T1000 (cell line): ENCODE results near the gene URGCP.

Source experiments
- DNase-seq: peaks from one replicate; lab custom pipeline; 2025; ENCODE audit warnings: mixed read lengths; lab: John Stamatoyannopoulos, UW

Gene URGCP, protein sequence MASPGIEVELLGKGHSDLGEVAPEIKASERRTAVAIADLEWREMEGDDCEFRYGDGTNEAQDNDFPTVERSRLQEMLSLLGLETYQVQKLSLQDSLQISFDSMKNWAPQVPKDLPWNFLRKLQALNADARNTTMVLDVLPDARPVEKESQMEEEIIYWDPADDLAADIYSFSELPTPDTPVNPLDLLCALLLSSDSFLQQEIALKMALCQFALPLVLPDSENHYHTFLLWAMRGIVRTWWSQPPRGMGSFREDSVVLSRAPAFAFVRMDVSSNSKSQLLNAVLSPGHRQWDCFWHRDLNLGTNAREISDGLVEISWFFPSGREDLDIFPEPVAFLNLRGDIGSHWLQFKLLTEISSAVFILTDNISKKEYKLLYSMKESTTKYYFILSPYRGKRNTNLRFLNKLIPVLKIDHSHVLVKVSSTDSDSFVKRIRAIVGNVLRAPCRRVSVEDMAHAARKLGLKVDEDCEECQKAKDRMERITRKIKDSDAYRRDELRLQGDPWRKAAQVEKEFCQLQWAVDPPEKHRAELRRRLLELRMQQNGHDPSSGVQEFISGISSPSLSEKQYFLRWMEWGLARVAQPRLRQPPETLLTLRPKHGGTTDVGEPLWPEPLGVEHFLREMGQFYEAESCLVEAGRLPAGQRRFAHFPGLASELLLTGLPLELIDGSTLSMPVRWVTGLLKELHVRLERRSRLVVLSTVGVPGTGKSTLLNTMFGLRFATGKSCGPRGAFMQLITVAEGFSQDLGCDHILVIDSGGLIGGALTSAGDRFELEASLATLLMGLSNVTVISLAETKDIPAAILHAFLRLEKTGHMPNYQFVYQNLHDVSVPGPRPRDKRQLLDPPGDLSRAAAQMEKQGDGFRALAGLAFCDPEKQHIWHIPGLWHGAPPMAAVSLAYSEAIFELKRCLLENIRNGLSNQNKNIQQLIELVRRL

DNA sequence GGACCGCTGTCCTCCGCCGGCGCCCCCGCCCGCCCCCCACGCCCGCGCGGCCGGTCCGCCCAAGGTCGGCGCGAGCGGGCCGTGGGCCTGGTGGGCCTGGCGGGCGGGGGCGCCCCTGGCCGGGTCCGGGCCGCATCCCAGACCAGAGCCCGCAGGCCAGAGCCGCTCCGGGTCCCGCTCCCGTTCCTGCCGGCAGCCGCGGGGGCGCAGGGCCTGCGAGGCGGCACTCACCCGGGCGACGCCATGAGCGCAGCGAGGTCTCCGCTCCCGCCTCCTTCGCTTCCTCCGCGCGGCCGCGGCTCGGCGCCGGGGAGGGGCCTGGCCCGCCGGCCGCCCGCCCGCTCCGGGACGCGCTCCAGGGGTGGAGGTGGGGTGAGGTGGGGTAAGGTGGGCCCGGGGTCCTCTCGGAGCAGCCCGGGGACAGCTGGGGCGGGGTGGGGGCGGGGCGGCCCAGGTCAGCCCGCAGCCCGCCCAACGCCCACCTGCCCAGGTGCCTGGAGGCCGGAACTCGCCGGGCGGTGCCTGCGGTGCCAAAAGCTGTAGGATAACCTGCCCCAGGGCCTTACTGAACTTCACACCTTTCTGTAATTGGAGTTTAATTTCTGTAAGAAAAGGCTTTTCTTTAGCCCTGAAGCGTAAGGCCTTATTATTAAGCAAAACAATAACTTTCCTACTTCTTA is at the start of gene URGCP:
TSS of gene URGCP (minus strand) at position 266 of the 680 bp plus-strand sequence. CDS start at position 245, 21 bp downstream.
- no peak for DNase-seq

DNA sequence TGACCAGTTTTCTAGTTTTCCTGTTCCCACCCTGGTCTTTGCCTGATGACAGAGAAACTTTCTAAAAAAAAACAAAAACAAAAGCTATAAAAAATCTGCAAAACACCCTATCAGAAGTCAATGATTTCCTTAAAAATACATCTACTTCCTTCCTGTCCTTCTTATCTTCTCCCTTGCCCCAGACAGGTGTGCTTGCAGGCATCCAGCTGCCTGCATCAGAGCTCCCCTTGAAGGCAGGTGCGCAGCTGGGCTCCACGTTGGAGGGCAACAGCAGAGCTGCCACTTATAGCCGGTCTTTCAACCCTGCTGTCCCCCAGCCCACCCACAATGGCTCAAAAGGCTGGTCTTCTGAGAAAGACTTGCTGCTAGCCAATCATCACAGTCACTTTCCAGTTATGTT is 49.6 kb upstream of the URGCP start:
- no peak for DNase-seq

DNA sequence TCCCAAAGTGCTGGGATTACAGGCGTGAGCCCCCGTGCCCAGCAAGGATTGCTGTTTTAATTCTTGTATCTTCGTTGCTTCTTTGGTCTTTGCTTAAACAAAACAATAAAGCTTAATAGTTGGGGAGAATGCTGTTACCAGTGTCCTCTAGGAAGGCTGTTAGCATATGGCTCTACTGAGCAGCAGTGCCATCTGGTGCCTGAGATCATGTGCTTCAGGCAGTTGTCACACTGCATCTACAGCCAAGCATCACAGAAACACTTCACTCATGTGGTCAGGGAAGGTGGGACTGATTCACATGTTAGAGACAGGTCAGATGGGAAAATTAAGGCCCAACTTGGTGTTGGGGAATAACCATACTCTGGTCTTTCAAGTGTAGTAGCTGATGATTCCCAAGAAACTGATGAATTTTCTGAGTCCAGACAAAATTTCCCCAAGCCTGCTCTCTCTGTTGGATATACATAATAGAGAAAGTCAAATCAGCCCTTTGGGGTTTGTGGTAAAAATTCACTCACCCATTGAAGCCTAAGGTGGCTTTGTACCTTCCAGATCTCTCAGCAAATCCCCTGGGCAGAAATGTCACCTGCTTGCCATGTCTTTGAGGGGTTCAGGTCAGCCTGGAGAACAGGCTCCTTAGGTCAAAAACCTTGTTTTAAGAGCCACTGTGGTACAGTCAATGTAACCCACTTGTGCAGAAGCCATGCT is 48.3 kb upstream of the URGCP start:
- DNase-seq: peak; percentile 8

DNA sequence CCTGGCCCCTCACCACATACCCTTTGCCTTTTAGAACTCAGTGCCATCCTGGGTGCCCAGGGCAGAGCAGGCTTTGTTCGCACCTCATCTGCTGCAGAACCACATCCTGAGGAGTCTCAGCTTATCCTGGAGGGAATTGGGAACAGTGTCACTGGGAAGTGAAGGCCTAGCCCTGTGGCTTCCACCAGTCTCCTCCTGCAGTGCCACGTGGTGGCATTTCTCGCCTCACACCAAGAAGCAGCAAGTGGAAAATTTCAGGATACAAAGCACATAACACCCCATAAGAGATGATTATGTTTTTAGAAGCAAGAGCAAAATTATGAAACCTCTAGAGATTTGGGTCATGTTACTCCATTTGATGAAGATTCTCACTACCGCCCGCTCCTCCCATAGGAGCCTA is 46.7 kb upstream of the URGCP start:
- no peak for DNase-seq

DNA sequence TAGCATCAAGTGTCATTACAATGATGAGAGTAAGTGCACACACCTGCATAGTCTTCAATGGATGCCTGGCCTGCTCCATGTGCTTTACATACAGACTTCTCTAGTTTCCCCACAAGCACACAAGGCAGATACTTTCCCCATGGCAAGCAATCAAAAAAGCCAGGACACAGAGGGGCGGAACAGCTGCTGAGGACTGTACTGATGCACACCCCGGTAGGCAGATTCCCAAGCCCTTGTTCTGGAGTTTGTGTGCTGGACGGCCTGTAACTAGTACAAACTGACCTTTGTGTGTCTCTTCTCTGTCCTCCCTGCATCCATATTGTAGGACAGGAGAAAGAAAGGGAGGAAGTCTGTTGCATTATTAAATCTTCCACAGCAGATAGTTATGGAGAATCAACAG is 45.6 kb upstream of the URGCP start:
- no peak for DNase-seq

DNA sequence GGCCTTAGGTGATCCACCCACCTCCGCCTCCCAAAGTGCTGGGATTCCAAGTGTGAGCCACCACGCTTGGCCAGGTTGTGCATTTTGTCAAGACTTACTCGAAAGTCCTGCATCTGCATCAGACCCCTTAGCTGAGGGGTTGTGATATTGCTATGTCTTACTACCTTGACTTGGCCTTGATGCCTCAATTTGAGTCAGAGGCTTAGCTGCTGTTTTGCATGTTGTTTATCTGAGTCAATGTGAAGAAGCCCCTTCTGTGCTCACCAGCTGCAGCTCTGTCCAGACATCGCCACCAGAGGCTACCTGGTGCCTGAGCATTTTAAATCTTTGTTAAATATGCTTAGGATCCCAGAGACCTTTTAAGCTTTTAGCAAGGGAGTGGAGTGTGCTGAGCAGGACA is 37.9 kb upstream of the URGCP start:
- no peak for DNase-seq

DNA sequence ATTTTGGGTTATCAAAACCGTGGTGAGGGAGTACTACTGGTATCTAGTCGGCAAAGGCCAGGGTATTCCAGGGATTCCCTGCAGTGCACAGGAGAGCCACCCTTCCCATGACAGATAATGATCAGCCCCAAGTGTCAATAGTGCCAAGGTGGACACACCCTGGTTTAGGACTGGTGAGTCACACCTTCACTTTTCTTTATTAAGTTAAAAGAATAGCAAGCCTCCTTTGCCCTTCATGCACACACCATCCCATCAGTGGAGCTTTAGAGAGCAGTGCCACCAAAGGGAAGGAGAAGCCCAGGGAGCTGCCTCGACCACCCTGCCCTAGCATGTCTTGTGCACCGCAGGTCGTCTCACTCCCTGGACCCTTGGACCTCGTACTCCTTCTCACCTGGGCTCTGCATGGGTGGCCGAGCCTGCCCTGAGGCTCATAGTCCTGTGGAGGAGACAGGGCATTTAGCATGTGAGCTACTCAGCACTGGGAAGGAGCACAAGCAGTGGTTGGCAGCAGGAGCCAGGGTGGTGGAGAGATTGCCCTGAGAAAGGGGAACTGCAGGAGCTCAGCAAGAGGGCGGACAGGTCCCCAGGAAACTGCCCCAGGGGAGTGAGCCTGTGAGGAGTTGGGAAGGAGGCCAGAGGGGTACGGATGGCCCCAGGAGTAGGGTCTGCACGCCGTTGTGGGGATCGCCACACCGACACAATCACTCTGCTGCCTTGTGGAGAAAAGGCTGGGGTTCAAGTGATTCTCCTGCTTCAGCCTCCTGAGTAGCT is 37.2 kb upstream of the URGCP start:
- no peak for DNase-seq

DNA sequence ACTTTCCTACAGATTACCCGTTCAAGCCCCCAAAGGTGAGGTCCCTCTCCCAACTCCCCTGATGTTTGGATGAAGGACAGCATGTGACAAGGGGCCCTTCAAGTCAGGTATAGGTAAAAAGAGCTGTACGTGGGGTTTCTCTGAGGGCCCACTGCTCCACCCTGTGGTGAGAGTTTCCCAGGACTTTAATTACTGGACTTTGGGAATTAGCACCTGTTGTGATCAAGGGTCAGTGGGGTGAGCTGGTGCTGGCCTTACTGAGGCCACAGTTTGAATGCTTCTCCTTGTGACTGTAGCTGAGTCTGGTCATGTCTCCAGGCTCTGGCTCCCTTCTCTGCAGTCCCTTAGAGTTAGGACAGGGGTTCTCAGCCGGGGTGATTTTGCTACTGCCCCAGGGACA is 36.6 kb upstream of the URGCP start:
- DNase-seq: no peak

DNA sequence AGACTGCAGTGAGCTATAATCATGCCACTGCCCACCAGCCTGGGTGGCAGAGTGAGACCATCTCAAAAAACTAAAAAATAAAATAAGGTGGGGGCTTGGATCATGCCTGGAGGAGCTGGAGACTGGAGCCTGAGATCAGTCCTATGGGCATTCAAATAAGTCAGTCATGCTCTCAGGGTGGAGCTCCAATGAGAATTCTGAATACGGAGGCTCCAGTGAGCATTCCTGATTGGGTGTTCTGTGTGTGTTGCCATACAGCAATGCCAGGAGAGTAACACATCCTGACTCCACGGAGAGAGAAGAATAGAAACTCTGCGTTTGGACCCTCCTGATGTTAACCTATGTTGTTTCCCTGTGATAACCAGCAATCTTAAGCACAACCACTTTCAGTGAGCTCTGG is 35.9 kb upstream of the URGCP start:
- no peak for DNase-seq

DNA sequence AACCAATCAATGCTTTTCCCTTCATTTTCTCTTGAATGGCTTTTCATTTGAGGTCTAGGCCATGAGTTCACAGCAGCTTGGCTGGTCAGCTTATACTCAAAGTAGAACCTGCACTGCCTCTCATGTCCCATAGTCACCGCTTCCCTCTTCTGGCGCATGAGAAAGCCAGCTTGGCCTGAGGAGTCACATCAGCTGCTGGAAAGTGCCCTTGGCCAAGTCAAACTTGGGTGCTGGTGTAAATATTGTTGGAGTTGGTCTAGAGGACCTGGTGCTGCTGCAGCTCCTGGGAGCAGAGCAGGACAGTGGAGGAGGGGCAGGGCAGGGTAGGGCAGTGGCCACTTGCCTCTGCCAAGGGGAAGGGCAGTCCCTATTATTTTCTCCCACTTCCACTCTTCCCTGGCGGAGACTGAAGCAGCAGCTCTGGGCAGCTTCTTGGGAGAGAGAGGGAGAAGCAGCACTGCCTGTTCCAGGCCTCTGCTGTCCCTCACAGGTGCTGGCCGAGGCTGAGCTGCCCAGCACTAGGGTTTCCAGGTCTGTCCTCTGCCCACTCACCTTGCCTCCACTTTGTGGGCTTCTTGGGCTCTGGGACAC is 32.6 kb upstream of the URGCP start:
- DNase-seq: no peak

DNA sequence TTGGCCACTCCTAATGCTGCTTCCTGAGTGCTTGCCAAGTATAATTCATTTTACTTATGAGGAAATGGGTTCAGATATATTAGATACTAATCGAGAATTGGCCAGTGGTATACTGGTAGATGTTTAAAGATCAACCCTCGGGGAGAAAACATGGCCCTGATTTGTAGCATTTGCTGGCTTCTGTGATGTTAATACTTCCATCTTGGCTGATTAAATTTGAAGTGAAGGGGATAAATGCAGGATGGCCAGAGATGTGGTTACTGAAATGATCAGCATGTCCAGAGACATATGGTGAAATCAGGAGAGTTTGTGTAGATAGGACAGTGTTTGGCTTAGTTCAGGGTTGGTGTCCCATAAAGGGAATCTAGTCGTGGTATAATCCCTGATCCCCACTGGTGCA is 31.0 kb upstream of the URGCP start:
- DNase-seq: no peak

DNA sequence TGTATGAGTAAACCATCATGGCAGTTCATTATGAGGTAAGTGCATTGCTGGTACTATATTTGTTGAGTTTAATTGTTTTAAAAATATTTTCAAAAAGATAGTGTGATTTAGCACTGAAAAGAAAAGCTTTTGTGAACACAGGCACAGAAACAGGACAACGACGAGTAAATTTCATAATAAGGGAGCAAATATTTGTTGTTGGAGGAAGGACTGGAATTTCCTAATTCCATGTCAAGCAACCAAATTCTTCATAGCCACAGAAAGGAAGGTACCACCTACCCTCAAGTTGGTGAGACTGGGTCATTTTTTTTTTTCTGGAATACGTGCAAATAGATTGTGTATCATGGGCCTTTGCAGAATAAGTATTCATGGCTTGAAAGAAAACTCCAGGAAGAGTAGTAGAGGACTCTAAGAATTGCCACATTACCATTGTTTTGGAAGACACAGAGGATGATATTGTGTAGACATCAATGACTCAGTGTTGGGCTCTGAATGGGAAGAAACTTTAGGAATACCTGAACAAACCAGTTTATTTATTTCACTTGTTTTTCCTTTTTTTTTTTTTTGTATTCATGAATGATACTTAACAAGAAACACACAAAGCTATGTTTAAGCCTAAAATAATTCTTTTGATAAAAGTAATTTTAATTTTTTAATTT is 27.6 kb upstream of the URGCP start:
- DNase-seq: no peak

DNA sequence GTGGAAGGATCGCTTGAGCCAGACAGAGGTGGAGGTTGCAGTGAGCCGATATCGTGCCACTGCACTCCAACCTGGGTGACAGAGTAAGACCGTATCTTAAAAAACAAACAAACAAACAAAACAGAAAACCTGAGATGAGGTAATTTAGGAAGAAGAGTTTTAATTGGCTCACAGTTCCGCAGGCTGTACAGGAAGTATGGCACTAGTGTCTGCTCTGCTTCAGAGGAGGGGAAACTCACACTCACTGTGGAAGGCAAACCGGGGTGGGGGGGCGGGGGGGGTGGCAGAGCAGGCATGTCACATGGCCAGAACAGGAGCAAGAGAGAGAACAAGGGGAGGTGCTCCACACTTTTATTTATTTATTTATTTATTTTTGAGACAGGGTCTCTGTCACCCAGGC is 24.9 kb upstream of the URGCP start:
- no peak for DNase-seq

DNA sequence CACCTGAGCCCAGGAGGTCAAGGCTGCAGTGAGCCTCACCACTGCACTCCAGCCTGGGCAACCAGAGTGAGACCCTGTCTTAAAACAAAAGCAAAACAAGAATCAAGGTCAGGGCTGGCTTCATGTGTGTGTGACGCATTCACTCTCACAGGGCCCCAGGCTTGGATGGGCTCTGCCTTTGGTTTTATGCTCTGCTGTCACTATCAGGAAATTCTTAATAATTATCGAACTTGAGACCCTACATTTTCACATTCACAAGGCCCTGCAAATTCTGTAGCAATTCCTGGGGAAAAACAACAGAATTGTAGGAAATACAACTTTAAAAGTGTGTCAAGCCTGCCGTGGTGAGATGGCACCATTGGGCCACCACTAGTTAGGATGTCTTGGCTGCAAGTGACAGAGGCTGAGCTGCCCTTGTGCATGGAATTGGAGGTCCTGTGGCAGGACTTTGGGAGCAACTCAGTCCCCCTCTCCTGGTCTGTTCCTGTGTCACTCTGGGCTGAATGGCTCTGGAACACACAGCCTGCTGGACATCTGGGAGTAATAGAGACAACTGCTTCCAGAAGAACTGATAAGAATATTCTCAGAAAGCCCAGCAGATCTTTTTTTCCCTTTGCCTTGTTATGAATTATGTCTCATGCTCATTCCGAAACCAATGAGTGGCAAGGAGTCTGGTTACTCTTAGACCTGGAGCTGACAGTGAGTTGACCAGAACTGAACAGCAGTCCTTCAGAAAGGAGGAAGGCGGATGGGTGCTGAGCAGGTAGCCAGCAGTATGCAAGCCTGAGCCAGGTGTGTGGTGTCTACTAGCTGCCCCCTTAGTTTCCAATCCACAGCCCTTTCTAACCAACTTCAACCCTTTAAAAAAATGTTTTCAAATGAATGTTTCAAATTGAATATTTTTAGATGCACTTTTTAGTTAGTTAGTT is 23.4 kb upstream of the URGCP start:
- no peak for DNase-seq

DNA sequence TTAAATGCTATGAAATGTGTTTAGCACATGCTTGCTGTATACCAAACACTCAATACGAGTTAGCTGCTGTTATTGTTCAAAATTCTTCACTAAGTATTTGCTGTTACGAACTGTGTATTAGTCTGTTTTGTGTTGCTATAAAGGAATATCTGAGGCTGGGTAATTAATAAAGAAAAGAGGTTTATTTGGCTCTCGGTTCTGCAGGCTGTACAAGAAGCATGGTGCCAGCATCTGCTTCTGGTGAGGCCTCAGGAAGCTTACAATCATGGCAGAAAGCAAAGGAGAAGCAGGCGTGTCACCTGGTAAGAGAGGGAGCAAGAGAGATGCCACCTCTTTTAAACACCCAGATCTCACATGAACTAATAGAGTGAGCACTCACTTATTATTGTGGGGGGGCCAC is 21.4 kb upstream of the URGCP start:
- DNase-seq: no peak

DNA sequence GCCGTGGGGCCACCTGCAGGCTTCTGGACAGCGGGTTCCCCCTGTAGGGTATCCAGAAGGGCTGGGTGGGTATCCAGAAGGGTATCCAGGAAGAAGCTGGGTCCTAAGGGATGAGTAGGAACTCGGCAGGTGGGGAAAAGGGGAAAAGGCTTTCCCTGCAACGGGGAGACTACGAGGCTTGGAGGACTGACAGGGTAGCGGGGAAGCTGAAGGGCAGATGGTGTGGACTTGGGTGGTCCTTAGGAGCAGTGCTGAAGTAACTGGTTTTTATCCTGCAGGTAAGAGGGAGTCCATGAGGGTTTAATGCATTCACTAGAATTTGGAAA is 20.4 kb upstream of the URGCP start:
- no peak for DNase-seq

DNA sequence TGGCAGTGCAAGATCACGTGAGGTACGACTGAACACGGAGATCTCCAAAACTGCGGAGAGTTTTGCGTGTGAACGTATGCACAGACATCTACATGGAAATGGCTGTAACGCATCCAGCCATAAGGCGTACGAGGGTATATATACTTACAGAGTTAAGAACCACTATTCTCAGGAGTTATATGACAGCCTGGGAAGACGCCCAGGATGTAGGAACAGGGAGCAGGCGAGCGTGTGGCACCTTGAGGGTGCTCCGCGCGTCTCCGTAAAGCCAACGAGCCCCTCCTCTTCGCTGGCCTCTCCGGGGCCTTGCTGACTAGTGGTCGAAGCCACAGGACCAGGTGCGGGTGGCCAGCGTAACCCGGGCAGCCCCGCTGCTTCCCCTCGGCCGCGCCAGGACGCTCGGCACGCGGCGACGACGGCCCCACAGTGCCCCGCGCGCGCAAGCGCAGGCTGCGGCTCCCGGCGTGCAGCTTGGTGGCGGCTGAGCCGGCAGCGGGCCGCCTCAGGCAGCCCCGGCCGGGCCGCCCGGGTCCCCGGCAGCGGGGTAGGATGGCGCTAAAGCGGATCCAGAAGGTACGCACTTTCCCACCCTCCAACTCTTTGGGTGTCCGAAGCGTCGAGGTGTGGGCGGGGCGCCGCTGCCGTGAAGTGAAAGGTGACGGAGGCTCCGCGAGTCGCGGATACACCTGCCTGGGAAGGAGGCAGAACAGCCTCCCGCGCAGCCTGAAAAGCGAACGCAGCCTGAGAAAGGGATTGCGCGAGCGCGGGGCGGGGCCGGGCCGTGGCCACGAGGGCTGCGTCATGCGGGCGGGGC is 19.8 kb upstream of the URGCP start, which contains the start of gene UBE2D4:
TSS of gene UBE2D4 (plus strand) at position 453 of the 814 bp plus-strand sequence. CDS start at position 550, 97 bp downstream.
- DNase-seq: peak; percentile 62

DNA sequence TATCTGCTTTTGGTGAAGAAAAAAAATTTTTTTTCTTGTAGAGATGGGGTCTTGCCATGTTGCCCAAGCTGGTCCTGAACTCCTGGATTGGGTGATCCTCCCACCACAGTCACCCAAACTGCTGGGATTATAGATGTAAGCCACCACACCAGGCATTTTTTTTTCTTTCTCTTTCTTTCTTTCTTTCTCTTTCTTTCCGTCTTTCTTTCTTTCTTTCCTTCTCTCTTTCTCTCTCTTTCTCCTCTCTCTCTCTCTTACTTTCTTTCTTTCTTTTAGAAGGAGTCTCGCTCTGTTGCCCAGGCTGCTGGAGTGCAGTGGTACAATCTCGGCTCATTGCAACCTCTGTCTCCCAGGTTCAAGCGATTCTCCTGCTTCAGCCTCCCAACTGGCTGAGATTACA is 16.3 kb upstream of the URGCP start:
- DNase-seq: no peak
